ENCODE results near the gene EPHB3.

DNA sequence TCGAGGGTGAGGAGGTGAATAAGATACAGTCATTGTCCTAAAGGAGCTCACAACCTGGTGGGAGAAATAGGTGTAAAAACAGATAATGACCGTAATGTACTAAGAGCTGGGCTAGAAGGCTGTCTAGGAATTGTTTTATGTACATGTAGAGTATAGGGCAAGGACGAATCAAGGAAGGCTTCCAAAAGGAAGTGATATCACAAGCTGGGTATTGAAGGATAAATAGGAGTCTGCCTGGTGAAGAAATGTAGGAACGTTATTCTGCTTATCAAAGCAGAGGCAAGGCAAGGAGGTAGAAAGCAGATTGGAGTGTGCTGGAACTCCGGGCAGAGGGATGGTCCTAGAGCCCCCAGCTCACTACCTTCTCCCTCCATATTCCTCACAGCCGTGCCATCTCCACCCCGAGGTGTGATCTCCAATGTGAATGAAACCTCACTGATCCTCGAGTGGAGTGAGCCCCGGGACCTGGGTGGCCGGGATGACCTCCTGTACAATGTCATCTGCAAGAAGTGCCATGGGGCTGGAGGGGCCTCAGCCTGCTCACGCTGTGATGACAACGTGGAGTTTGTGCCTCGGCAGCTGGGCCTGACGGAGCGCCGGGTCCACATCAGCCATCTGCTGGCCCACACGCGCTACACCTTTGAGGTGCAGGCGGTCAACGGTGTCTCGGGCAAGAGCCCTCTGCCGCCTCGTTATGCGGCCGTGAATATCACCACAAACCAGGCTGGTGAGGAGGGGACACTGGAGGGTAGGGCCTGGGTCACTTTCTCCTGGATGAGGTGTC, 15.1 kb downstream of the EPHB3 start:
- TF ChIP-seq, protein P1, sequence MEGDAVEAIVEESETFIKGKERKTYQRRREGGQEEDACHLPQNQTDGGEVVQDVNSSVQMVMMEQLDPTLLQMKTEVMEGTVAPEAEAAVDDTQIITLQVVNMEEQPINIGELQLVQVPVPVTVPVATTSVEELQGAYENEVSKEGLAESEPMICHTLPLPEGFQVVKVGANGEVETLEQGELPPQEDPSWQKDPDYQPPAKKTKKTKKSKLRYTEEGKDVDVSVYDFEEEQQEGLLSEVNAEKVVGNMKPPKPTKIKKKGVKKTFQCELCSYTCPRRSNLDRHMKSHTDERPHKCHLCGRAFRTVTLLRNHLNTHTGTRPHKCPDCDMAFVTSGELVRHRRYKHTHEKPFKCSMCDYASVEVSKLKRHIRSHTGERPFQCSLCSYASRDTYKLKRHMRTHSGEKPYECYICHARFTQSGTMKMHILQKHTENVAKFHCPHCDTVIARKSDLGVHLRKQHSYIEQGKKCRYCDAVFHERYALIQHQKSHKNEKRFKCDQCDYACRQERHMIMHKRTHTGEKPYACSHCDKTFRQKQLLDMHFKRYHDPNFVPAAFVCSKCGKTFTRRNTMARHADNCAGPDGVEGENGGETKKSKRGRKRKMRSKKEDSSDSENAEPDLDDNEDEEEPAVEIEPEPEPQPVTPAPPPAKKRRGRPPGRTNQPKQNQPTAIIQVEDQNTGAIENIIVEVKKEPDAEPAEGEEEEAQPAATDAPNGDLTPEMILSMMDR (IDR thresholded peaks at IDR 0.05) = no peak
- TF ChIP-seq POLR2A (IDR thresholded peaks at IDR 0.05) = no peak
